Nephron (organoid): ENCODE data around the gene ZFYVE26.
A peak's percentile ranks its signal among the peaks of the same experiment; 100 is the strongest.

ENCODE experiments used
- H3K27ac Mint-ChIP-seq, 3 experiments: 2 replicates each; pipeline ENCODE4 v1.8.0; 2020; ENCODE audit warnings: mixed read lengths in 3 of 3, mild to moderate bottlenecking in 2 of 3, moderate library complexity in 1 of 3
- H3K27me3 Mint-ChIP-seq: 2 replicates; pipeline ENCODE4 v1.8.0; 2021; ENCODE audit warnings: low read depth, mild to moderate bottlenecking, moderate library complexity, mixed read lengths
- H3K36me3 Mint-ChIP-seq: 2 replicates; pipeline ENCODE4 v1.8.0; 2020; ENCODE audit warnings: low read depth, mixed read lengths
- H3K4me1 Mint-ChIP-seq: 2 replicates; pipeline ENCODE4 v1.8.0; 2020; ENCODE audit warnings: mixed read lengths
- H3K4me3 Mint-ChIP-seq, 3 experiments: 2 replicates each; pipeline ENCODE4 v1.8.0; 2020; ENCODE audit warnings: mild to moderate bottlenecking in 3 of 3, mixed read lengths in 3 of 3, moderate library complexity in 2 of 3
- H3K9me3 Mint-ChIP-seq: 2 replicates; pipeline ENCODE4 v1.8.0; 2020; ENCODE audit warnings: mixed read lengths
- CTCF ChIP-seq, 3 experiments: fragments of 200-600 bp; sonication (generic); IDR thresholded peaks; one replicate each; pipeline ENCODE4 v1.5.0; 2021; ENCODE audit warnings: antibody characterized with exemption in 3 of 3; ENCODE audit not compliant: unreplicated experiment in 3 of 3

Gene ZFYVE26

GRCh38 chr14:67738740-67739504 is 77.5 kb downstream of the ZFYVE26 start:
- no peaks in the 10 kb centered on the region for H3K9me3 Mint-ChIP-seq
- peak overlapping the region in 1 of 3 experiments; percentile 85 for H3K27ac Mint-ChIP-seq
- H3K4me3 Mint-ChIP-seq: no peak overlapping the region
- peaks cover 33% of the 10 kb centered on the region for H3K4me1 Mint-ChIP-seq
- H3K36me3 Mint-ChIP-seq: no peaks in the 10 kb centered on the region
- TF ChIP-seq CTCF (IDR thresholded peaks at IDR 0.05; ENCODE audit: unreplicated experiment in 3 of 3): no peak
- H3K27me3 Mint-ChIP-seq: no peaks in the 10 kb centered on the region

GRCh38 chr14:67736771-67737170 is 79.6 kb downstream of the ZFYVE26 start:
- no peak for TF ChIP-seq CTCF (IDR thresholded peaks at IDR 0.05; ENCODE audit: unreplicated experiment in 3 of 3)
- no peak overlapping the region for H3K4me3 Mint-ChIP-seq
- no peaks in the 10 kb centered on the region for H3K9me3 Mint-ChIP-seq
- H3K36me3 Mint-ChIP-seq: no peaks in the 10 kb centered on the region
- H3K27ac Mint-ChIP-seq: no peak overlapping the region
- peaks cover 35% of the 10 kb centered on the region for H3K4me1 Mint-ChIP-seq
- no peaks in the 10 kb centered on the region for H3K27me3 Mint-ChIP-seq

- Mint-ChIP-seq H3K9me3 (no peaks in the 10 kb centered on the region), H3K4me1 (peaks cover 35% of the 10 kb centered on the region), H3K4me3 (no peak overlapping the region), H3K27me3 (no peaks in the 10 kb centered on the region), H3K36me3 (no peaks in the 10 kb centered on the region), H3K27ac (peak overlapping the region; percentile 32 to 67 (median 41))
- no peak for TF ChIP-seq CTCF (IDR thresholded peaks at IDR 0.05; ENCODE audit: unreplicated experiment in 3 of 3)
Measured at GRCh38 chr14:67735336-67736147, 80.8 kb downstream of the ZFYVE26 start.

- H3K27ac Mint-ChIP-seq: peak overlapping the region; percentile 67 to 93 (median 89)
- H3K4me1 Mint-ChIP-seq: peaks cover 39% of the 10 kb centered on the region
- H3K4me3 Mint-ChIP-seq: no peak overlapping the region
Measured at GRCh38 chr14:67734675-67735074, 81.7 kb downstream of the ZFYVE26 start.

GRCh38 chr14:67733616-67734015 is 82.8 kb downstream of the ZFYVE26 start:
- Mint-ChIP-seq H3K9me3 (no peaks in the 10 kb centered on the region), H3K4me1 (peaks cover 41% of the 10 kb centered on the region), H3K27me3 (peaks cover 9% of the 10 kb centered on the region), H3K27ac (peak overlapping the region; percentile 67 to 93 (median 89)), H3K36me3 (no peaks in the 10 kb centered on the region), H3K4me3 (peak overlapping the region in 1 of 3 experiments; percentile 34)
- TF ChIP-seq CTCF (IDR thresholded peaks at IDR 0.05; ENCODE audit: unreplicated experiment in 3 of 3): no peak

More at GRCh38 chr14:67734675-67735074, 81.7 kb downstream of the ZFYVE26 start:
- Mint-ChIP-seq H3K9me3 (no peaks in the 10 kb centered on the region), H3K36me3 (no peaks in the 10 kb centered on the region), H3K27me3 (peaks cover under 1% of the 10 kb centered on the region)
- no peak for TF ChIP-seq CTCF (IDR thresholded peaks at IDR 0.05; ENCODE audit: unreplicated experiment in 3 of 3)
